Heart left ventricle (tissue), 13 donors: ENCODE measurements around the gene DACT2.

ENCODE experiments used
- POLR2A ChIP-seq, 2 donors: fragments of 450-650 bp; IDR thresholded peaks; one replicate each; pipeline ENCODE4 v1.6.1; 2017; ENCODE audit warnings: antibody characterized with exemption in 2 of 2, mild to moderate bottlenecking in 2 of 2, moderate library complexity in 2 of 2
- TF ChIP-seq, protein P1 (sequence below), 12 donors: fragments of 200-600 bp; sonication (generic) in 4 of 12; IDR thresholded peaks; one replicate each; pipeline versions ENCODE4 v1.5.0 to v1.8.0; 2018 to 2022; ENCODE audit warnings: antibody characterized with exemption in 12 of 12, mild to moderate bottlenecking in 5 of 12
- donor health status: ischemic (EF 13 %, LVEDD 7.1; RV severe dilation, severe dysfunction).
- donor health status: DM: no; HTN: yes; CAD: no.
- donor health status: DM: no; HTN: no; CAD: no.
- donor health status: ischemic (EF 25% LVEDD 6.9; RV normal size, moderate dysfunction).
- donor health status: ischemic (EF 25% LVEDD 5.7; RV mildly dilated, moderate dysfunction).
- donor health status: ischemic (EF 35%, LVEDD 5.7; RV mildly dilated, moderate dysfunction).
- donor health status: nonischemic (EF 11% LVEDD 7.7; RV severe dilation, severe dysfunction).
- donor health status: DM: yes; HTN: yes; CAD: no.
- donor health status: PGD.
- donor health status: ischemic (EF 29% LVEDD 5.4; RV normal size, mild dysfunction).
- donor health status: nonischemic (EF 23%, LVEDD 6.1; RV moderate dilation, normal function).

- TF ChIP-seq, protein P1, sequence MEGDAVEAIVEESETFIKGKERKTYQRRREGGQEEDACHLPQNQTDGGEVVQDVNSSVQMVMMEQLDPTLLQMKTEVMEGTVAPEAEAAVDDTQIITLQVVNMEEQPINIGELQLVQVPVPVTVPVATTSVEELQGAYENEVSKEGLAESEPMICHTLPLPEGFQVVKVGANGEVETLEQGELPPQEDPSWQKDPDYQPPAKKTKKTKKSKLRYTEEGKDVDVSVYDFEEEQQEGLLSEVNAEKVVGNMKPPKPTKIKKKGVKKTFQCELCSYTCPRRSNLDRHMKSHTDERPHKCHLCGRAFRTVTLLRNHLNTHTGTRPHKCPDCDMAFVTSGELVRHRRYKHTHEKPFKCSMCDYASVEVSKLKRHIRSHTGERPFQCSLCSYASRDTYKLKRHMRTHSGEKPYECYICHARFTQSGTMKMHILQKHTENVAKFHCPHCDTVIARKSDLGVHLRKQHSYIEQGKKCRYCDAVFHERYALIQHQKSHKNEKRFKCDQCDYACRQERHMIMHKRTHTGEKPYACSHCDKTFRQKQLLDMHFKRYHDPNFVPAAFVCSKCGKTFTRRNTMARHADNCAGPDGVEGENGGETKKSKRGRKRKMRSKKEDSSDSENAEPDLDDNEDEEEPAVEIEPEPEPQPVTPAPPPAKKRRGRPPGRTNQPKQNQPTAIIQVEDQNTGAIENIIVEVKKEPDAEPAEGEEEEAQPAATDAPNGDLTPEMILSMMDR (IDR thresholded peaks at IDR 0.05) = no peak
- no peak for TF ChIP-seq POLR2A (IDR thresholded peaks at IDR 0.05)
These were observed 45.3 kb upstream of the DACT2 start for GRCh38 chr6:168364793-168365421.
